Stimulated activated CD4-positive, alpha-beta T cell treated with anti-CD3 and anti-CD28 coated beads, TNF-alpha, amount 100 ng/mL, for 4 hours (primary cell): Measurements from ENCODE around the gene SORCS2.

ENCODE experiments used
- DNase-seq, 3 experiments: peaks; one replicate each; pipeline ENCODE4 v3.0.0-alpha.2; 2020; ENCODE audit warnings: low read depth in 3 of 3

The SORCS2 gene

GRCh38 chr4:7353846-7354610, 161.7 kb downstream of the SORCS2 start:
- no peak for DNase-seq

DNA sequence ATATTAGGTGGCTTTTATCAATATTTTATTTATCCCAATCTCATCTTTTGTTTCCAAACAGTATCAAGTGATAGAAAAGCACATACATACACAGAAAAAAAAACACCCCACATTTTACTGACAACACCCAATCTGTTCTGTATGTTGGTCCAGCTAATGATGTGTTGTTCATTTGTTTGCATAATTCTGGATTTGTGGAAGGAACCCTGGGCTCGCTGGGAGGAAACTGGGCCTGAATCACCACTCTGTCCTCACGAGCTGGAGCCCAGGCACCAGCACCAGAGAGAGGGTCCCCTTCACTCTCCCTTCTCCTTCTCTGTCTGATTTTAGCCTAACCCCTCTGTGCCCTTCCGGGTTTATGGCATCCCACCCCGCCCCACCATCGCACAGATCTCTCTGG, 162.6 kb downstream of the SORCS2 start:
- no peak for DNase-seq

DNA sequence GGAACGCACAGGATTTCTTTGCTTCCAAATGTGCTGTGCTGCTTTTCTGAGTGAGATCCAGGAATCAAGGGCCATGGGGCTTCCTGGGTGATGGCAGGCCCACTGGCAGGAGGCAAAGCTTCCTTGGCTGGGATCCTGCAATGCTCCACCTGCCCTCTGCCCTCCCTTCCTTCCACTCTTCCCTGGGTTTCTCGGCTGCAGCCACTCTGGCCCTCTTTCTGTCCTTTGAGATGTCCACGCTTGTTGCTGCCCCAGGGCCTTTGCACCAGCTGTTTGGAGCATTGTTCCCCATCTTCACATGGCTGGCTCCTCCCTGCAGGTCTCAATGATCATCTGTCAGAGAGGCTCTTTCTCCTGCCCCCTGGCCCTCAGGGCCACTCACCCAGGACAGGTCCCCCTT, 163.5 kb downstream of the SORCS2 start:
- no peak for DNase-seq

- no peak for DNase-seq
These were observed 164.5 kb downstream of the SORCS2 start for GRCh38 chr4:7356667-7357310.

- DNase-seq = no peak
These were observed 165.0 kb downstream of the SORCS2 start for GRCh38 chr4:7357323-7357722.

DNA sequence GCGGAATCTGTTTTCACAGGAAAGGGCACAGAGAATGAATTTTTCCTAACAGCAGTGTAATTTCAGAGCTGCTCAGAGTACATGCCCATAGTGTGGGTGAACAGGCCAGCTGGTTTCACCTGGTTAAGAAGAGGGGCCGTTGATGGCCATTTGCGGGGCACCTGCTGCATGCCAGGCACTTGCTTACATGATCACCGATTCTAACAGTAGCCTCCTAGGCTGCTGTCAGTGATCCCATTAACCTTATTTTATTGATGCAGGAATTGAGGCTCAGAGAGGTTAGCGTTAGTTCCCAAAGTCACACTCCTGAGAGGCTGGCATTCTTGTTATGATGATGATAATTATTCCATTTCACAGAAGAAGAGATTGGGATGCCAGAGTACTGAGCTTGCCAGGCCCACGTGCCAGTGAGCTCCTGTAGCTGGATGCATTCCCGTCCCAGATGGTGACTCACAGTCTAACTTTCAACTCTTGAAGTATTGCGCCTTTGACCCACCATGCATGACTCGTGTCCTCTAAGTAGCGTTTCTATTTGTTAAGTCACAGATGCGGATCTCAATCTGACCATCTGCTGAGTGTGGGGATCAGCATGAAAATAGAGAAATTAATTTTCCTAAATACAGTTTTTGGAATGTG, 165.9 kb downstream of the SORCS2 start:
- DNase-seq = no peak

DNA sequence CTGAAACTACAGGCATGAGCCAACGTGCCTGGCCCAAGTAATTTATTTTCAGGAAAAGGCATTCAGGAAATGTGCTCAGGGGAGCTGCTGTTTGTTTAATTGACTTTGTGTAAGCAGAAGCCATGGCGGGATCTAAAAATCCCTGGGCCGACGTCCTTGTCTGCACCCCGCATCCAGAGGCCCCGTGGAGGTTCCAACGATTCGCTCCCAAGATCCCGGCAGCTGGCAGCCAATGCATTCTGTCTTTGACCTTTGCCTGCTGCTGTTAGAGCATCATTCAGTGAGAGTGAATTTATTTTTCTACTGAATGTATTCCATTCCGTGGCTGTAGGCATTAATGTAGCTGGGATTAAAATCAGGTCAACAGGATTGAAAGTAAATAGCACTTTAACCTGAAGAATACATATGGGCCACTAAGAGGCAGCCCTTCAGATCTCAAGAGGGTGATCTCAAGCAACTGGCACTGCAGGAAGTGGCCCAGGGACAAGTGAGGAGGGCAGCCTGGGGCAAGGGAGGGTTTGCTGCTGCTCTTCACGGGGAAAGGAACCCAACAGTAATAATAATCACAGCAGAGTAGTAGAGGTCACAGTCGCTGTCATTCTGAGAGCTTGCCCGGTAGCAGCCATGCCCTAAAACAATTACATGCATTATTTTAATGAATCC, 167.2 kb downstream of the SORCS2 start:
- DNase-seq = no peak

- no peak for DNase-seq
These were observed 168.5 kb downstream of the SORCS2 start for GRCh38 chr4:7360806-7361205.

DNA sequence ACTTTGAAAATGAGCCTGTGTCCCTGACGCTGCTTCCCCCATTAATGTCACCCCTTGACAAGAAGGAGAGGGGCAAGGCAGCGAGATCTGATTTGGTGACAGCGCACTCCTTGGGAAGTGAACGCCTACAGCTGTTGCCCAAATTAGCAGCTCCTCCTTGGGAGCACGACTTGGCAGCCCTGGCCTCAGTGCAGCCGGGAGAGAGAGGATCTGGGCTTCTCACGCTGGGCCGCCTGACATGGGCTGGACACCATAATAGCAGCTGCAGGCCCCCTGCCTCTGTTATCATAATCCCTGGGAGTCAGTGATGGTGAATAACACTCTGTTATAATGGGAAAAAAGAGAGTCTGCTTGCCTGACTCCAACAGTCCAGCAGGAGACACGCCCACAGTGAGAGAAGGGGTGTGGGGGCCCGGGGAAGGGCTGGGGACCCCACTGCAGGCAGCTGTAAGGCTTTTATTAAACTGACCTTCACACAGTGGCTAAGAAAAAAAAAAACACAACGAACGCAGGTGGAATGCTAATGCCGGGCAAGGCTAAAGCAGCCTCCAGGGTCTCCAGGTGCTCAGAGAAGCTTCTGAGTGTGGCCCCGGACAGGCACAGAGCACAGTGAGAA, 169.1 kb downstream of the SORCS2 start:
- no peak for DNase-seq

DNA sequence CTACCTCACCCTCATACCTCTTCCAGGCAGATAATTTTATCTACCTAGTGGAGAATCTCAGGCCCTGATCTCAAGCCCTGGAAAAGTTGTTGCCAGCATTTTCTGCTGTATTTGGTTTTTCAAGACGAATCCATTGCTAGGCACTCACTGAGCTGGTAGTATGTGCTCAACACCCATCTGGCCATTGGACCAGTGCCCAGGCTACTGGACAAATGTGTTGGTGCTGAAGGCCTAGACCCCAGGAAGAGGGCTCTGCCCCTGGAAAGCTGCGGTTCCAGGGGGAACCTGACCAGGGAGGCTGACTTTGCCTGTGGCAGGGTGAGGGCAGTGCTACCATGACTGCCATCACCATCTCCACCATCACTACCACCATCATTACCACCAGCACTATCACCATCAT, 170.0 kb downstream of the SORCS2 start:
- DNase-seq = no peak

GRCh38 chr4:7362862-7363430, 170.6 kb downstream of the SORCS2 start:
- DNase-seq = no peak

DNA sequence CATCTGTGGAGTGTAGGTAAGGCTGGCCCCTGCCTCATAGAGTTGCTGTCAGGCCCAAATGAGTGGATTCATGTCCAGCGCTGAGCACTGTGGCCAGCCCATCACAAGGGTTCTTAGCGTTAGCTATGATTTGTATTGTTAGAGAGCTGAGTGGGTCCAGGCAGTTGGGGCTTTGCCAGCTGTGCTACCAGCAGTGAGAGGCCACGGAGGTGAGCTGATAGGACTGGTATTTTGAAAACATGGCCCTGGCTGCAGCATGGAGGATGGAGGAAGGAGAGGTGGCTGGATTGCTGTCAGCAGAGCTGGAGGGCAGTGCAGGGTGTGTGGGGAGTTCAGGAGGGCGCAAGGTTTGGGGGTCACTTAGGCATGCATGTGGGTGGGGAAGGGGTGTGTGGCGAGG, 172.6 kb downstream of the SORCS2 start:
- DNase-seq = no peak

DNA sequence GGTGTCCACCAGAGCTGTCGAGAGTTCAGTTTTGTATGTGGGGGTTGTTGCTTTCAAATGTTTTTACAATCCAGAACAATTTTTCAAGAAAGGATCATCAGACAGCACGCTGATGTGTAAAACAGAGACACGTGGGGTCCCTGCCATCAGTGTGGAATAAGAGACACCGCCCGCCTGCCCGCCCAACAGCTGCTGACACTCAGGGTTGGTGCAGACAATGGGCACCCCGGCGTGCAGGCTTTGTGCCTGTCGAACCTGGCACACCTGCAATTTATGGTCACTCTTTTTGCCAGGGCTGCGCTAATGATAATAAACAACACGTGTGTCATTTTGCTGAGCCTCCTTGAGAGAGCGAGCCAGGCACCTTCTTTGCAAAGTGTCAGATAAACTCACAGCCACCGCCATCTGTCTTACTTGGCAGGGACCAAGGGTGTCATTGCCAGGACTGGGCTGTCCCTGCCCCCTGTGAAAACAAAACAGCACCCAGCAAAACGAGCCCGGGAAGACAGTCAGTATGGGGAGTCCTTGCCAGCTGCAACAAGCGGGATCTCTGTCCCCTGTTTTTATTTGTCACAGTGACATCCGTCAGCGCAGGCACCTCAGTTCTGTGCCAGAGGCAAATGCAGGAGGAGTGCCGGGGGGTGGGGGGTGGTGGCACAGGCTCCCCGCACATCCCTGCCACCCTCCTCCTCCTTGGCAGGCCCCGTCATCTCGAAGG, 173.3 kb downstream of the SORCS2 start:
- no peak for DNase-seq

GRCh38 chr4:7366180-7366945, 174.0 kb downstream of the SORCS2 start:
- DNase-seq = no peak

GRCh38 chr4:7366954-7367353, 174.6 kb downstream of the SORCS2 start:
- DNase-seq = no peak

- no peak for DNase-seq
These were observed 175.1 kb downstream of the SORCS2 start for GRCh38 chr4:7367406-7367805.

DNA sequence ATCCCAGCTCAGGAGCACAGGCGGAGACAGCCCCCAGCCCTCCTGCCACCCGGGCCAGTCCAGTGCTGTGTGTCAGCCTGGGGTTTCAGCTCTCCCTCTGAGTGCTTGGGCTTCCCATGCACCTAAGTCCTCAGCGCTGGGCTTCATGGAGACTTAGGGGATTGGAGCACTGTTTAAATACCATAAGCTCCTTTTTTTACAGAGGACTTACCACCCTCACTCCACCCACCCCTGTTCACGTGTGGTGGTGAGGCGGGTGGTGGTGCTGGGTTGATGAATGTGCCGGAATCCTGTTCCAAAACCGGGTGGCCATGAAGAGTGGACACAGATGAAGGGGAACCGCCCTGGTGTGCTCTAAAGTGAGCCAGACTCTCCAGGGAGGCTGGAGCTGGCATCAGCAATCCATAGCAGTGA, 175.5 kb downstream of the SORCS2 start:
- no peak for DNase-seq

DNA sequence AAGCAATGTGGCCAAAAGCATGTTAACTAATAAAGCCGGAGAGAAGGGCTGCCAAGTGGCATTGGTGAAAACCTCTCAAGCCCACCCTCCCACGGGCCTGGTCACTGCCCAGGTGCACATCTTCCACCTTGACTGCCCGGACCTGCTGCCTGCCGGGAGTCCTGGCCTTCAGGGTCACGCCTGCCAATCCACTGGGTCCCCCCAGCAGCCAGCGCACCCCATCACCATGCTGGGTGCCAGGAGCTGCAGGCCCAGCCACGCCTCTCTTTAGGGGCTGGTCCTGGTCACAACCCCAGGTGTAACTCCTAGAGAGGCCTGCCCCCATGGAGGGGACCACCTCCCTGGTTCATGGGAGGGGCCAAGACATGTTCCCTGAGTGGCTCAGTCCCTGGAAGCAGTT, 176.0 kb downstream of the SORCS2 start:
- DNase-seq = no peak

- DNase-seq = no peak
These were observed 177.2 kb downstream of the SORCS2 start for GRCh38 chr4:7369511-7369910.

DNA sequence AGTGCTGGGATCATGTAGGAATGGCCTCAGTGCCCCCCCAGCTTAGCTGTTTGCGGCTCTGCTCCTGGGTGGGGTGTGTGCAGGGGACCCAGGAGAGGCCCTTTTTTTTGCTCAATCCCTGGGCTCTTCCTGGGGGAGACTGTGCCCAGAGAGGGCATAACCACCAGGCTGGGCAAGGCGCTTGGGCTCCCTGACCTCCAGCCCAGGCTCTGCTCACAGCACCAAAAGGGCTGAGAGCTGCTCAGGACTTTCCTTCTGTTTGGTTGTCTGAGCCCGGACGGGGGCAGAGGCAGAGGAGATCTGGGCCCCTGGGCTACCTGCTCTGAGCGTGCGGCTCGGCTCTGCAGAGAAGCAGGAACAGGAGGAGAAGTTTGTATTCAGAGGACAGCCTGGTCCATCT, 177.7 kb downstream of the SORCS2 start:
- no peak for DNase-seq
